GM21529 (cell line): ENCODE data around the gene ZNF770.
"Not testable (repeated sequence)": the region's sequence is repeated elsewhere in the genome, so short reads cannot be mapped to it uniquely, and the experiment has no call there.

Experiments used
- ATAC-seq: cut with Tn5 transposase; IDR thresholded peaks from one replicate; pipeline ENCODE4 v1.9.1; 2021; ENCODE audit not compliant: unreplicated experiment

Gene ZNF770

GRCh38 chr15:34976073-34976472 lies 12.0 kb downstream of the ZNF770 start:
- no peak for ATAC-seq

- ATAC-seq: no peak
These were observed 14.6 kb downstream of the ZNF770 start for GRCh38 chr15:34973512-34973911.

- ATAC-seq: not testable (repeated sequence)
These were observed 17.9 kb downstream of the ZNF770 start for GRCh38 chr15:34970098-34970643.

- ATAC-seq: peak; percentile 99
These were observed 18.6 kb downstream of the ZNF770 start, which contains the start of gene AQR for GRCh38 chr15:34969340-34970097. AQR (minus strand) TSS chr15:34969742; CDS start chr15:34969613, 129 bp downstream.

- ATAC-seq: no peak
These were observed 23.8 kb downstream of the ZNF770 start for GRCh38 chr15:34964277-34964676.

- no peak for ATAC-seq
These were observed 34.2 kb downstream of the ZNF770 start for GRCh38 chr15:34953851-34954250.

GRCh38 chr15:34952481-34952880 lies 35.6 kb downstream of the ZNF770 start:
- ATAC-seq: no peak

- no peak for ATAC-seq
These were observed 36.1 kb downstream of the ZNF770 start for GRCh38 chr15:34951993-34952392.

- ATAC-seq: no peak
These were observed 43.2 kb downstream of the ZNF770 start for GRCh38 chr15:34944936-34945335.

- no peak for ATAC-seq
These were observed 44.4 kb downstream of the ZNF770 start for GRCh38 chr15:34943711-34944110.

GRCh38 chr15:34943264-34943663 lies 44.8 kb downstream of the ZNF770 start:
- not testable (repeated sequence) for ATAC-seq

- ATAC-seq: no peak
These were observed 45.7 kb downstream of the ZNF770 start for GRCh38 chr15:34942363-34942762.

GRCh38 chr15:34941831-34942230 lies 46.3 kb downstream of the ZNF770 start:
- ATAC-seq: no peak

GRCh38 chr15:34941185-34941698 lies 46.8 kb downstream of the ZNF770 start:
- no peak for ATAC-seq

- ATAC-seq: no peak
These were observed 54.6 kb downstream of the ZNF770 start for GRCh38 chr15:34933432-34933975.

- not testable (repeated sequence) for ATAC-seq
These were observed 59.7 kb downstream of the ZNF770 start for GRCh38 chr15:34928349-34928748.
